Heart left ventricle (tissue), 13 donors: Measurements from ENCODE around the gene ACCSL.

ENCODE experiments used
- CTCF ChIP-seq, 12 donors: fragments of 200-600 bp; sonication (generic) in 4 of 12; IDR thresholded peaks; one replicate each; pipeline versions ENCODE4 v1.5.0 to v1.8.0; 2018 to 2022; ENCODE audit warnings: antibody characterized with exemption in 12 of 12, mild to moderate bottlenecking in 5 of 12
- POLR2A ChIP-seq, 2 donors: fragments of 450-650 bp; IDR thresholded peaks; one replicate each; pipeline ENCODE4 v1.6.1; 2017; ENCODE audit warnings: antibody characterized with exemption in 2 of 2, mild to moderate bottlenecking in 2 of 2, moderate library complexity in 2 of 2
- donor health status: ischemic (EF 13 %, LVEDD 7.1; RV severe dilation, severe dysfunction).
- donor health status: DM: no; HTN: yes; CAD: no.
- donor health status: DM: no; HTN: no; CAD: no.
- donor health status: ischemic (EF 25% LVEDD 6.9; RV normal size, moderate dysfunction).
- donor health status: ischemic (EF 25% LVEDD 5.7; RV mildly dilated, moderate dysfunction).
- donor health status: ischemic (EF 35%, LVEDD 5.7; RV mildly dilated, moderate dysfunction).
- donor health status: nonischemic (EF 11% LVEDD 7.7; RV severe dilation, severe dysfunction).
- donor health status: DM: yes; HTN: yes; CAD: no.
- donor health status: PGD.
- donor health status: ischemic (EF 29% LVEDD 5.4; RV normal size, mild dysfunction).
- donor health status: nonischemic (EF 23%, LVEDD 6.1; RV moderate dilation, normal function).

GRCh38 chr11:44072757-44073658, 25.2 kb downstream of the ACCSL start:
- no peak for TF ChIP-seq CTCF (IDR thresholded peaks at IDR 0.05)
- no peak for TF ChIP-seq POLR2A (IDR thresholded peaks at IDR 0.05)
